Prostate gland (tissue), 2 donors: ENCODE data around the gene RIPOR3. TPM values are rescaled to one million over a fixed set of nuclear protein-coding genes. Genes with fewer than 3 reads are reported as not detected.
A peak's percentile ranks its signal among the peaks of the same experiment; 100 is the strongest.
"Not testable (repeated sequence)": the region's sequence is repeated elsewhere in the genome, so short reads cannot be mapped to it uniquely, and the experiment has no call there.

ENCODE experiments used
- DNase-seq: peaks from one replicate; pipeline ENCODE4 v3.0.0-alpha.2; 2019; ENCODE audit warnings: low spot score
- H3K27ac ChIP-seq, 2 donors: fragments of 200-600 bp; sonication (generic); 2 replicates each; pipeline ENCODE4 v1.5.1; 2017 to 2019
- H3K27me3 ChIP-seq: fragments of 200-600 bp; sonication (generic); replicated peaks from 2 replicates; pipeline ENCODE4 v1.5.1; 2019; ENCODE audit not compliant: insufficient read depth
- H3K36me3 ChIP-seq, 2 donors: fragments of 200-600 bp; sonication (generic); 1 replicate in 1 of 2; 2 replicates in 1 of 2; pipeline versions ENCODE4 v1.5.1 to v1.8.1; 2017 to 2019
- H3K4me1 ChIP-seq: fragments of 200-600 bp; sonication (generic); replicated peaks from 2 replicates; pipeline ENCODE4 v1.5.1; 2019
- H3K4me3 ChIP-seq, 2 donors: fragments of 200-600 bp; sonication (generic); 2 replicates each; pipeline ENCODE4 v1.5.1; 2017 to 2019
- H3K9me3 ChIP-seq: fragments of 200-600 bp; sonication (generic); 2 replicates; pipeline ENCODE4 v1.5.1; 2017
- CTCF ChIP-seq, 4 experiments: fragments of 200-600 bp in 2 of 4; fragments of 450-650 bp in 2 of 4; sonication (generic) in 2 of 4; IDR thresholded peaks; 1 replicate in 3 of 4; 2 replicates in 1 of 4; pipeline ENCODE4 v1.5.1; 2016 to 2019; ENCODE audit warnings: antibody characterized with exemption in 4 of 4, mild to moderate bottlenecking in 2 of 4, moderate library complexity in 2 of 4
- POLR2A ChIP-seq: fragments of 450-650 bp; IDR thresholded peaks from one replicate; pipeline ENCODE4 v1.6.1; 2016; ENCODE audit warnings: antibody characterized with exemption, mild to moderate bottlenecking
- POLR2AphosphoS5 ChIP-seq: sonication (generic); formaldehyde crosslinking; IDR thresholded peaks from one replicate; pipeline ENCODE4 v1.6.1; 2017; ENCODE audit warnings: antibody characterized with exemption
- WGBS: methylation state at CpG from one replicate; pipeline ENCODE4 v1.1.5; 2018; 5-methylcytosine and 5-hydroxymethylcytosine counted together
- intact Hi-C: fragments of 100-400 bp; cut with DNase I; formaldehyde crosslinking; loops from one replicate; pipeline ENCODE4 v1.14.2; 2022
- total RNA-seq, 2 donors: library from RNA; depleted of rRNA; stranded (reverse); fragments of >200 nt; gene quantifications; one replicate each; pipeline ENCODE4 v1.1.0, GENCODE V29; 2016

The RIPOR3 gene
- total RNA-seq, 2 donors from 2014 or later, result 0.55 to 11.3 TPM

- H3K4me3 ChIP-seq, result no peak overlapping the region
- TF ChIP-seq POLR2AphosphoS5 (no peak), CTCF (IDR thresholded peaks at IDR 0.05) (no peak), POLR2A (no peak)
- no peaks in the 10 kb centered on the region for H3K27me3 ChIP-seq
- H3K9me3 ChIP-seq, result no peaks in the 10 kb centered on the region
- H3K4me1 ChIP-seq, result peaks cover 8% of the 10 kb centered on the region
- 35% methylated on average over 6 of the region's 6 CpGs for WGBS
- intact Hi-C loops, result loop anchor here (5.0 kb wide), 2 partner anchors 61 to 96 kb away; partner anchors contain the start of gene PTPN1
- DNase-seq, result no peak
- H3K27ac ChIP-seq, result no peak overlapping the region
- H3K36me3 ChIP-seq, result peaks cover 0 to 6% of the 10 kb centered on the region in 2 donors
Observed at GRCh38 chr20:50572938-50573777, 118.2 kb downstream of the RIPOR3 start.

- Histone ChIP-seq H3K27ac (no peak overlapping the region), H3K36me3 (peaks cover 0 to 6% of the 10 kb centered on the region in 2 donors), H3K4me1 (no peaks in the 10 kb centered on the region), H3K9me3 (no peaks in the 10 kb centered on the region), H3K4me3 (no peak overlapping the region), H3K27me3 (no peaks in the 10 kb centered on the region)
- DNase-seq, result no peak
- intact Hi-C loops, result loop anchor here (5.0 kb wide), 2 partner anchors 59 to 94 kb away; partner anchors contain the start of gene PTPN1
- no peak for TF ChIP-seq POLR2A
- no peak for TF ChIP-seq CTCF (IDR thresholded peaks at IDR 0.05)
- TF ChIP-seq POLR2AphosphoS5, result no peak
- WGBS, result 86% methylated on average over 2 of the region's 2 CpGs
Observed at GRCh38 chr20:50571466-50571865, 119.9 kb downstream of the RIPOR3 start.

- no peak for DNase-seq
- WGBS, result 80% methylated on average over 14 of the region's 14 CpGs
Observed at GRCh38 chr20:50569864-50570836, 121.2 kb downstream of the RIPOR3 start.

GRCh38 chr20:50569487-50569863 is 121.9 kb downstream of the RIPOR3 start:
- H3K27ac ChIP-seq, H3K4me3 ChIP-seq, H3K4me1 ChIP-seq, H3K36me3 ChIP-seq, intact Hi-C loops, DNase-seq, H3K9me3 ChIP-seq, H3K27me3 ChIP-seq: not testable (repeated sequence)
- 97% methylated on average over 7 of the region's 7 CpGs for WGBS

More at GRCh38 chr20:50569864-50570836, 121.2 kb downstream of the RIPOR3 start:
- TF ChIP-seq CTCF (IDR thresholded peaks at IDR 0.05) (peak in 2 of 4 experiments; percentile 19 to 27), POLR2AphosphoS5 (no peak), POLR2A (no peak)
- Histone ChIP-seq H3K27me3 (no peaks in the 10 kb centered on the region), H3K4me1 (no peaks in the 10 kb centered on the region), H3K36me3 (peaks cover 0 to 6% of the 10 kb centered on the region in 2 donors), H3K4me3 (no peak overlapping the region), H3K9me3 (no peaks in the 10 kb centered on the region), H3K27ac (peak overlapping the region in 1 of 2 donors; percentile 21)
- intact Hi-C loops, result loop anchor here (5.0 kb wide), 2 partner anchors 58 to 93 kb away; partner anchors contain the start of gene PTPN1

GRCh38 chr20:50568549-50568942 is 122.8 kb downstream of the RIPOR3 start:
- H3K36me3 ChIP-seq, result peaks cover 0 to 6% of the 10 kb centered on the region in 2 donors
- WGBS, result 46% methylated on average over 11 of the region's 11 CpGs
- TF ChIP-seq CTCF (IDR thresholded peaks at IDR 0.05) (no peak), POLR2A (no peak), POLR2AphosphoS5 (no peak)
- no peaks in the 10 kb centered on the region for H3K9me3 ChIP-seq
- no peaks in the 10 kb centered on the region for H3K4me1 ChIP-seq
- DNase-seq, result no peak
- H3K4me3 ChIP-seq, result no peak overlapping the region
- H3K27me3 ChIP-seq, result no peaks in the 10 kb centered on the region
- no peak overlapping the region for H3K27ac ChIP-seq
- intact Hi-C loops, result no loop called here
